GM10266 (cell line): ENCODE measurements around the gene KIAA1671.

Experiments
- DNase-seq: peaks from one replicate; pipeline ENCODE4 v3.0.0; 2012; ENCODE audit errors: extremely low spot score
- CTCF ChIP-seq: IDR thresholded peaks from 2 replicates; pipeline ENCODE4 v1.5.1; 2012; ENCODE audit warnings: mild to moderate bottlenecking, low read depth; ENCODE audit not compliant: control insufficient read depth, insufficient read depth; ENCODE audit errors: missing control alignments

KIAA1671 gene

GRCh38 chr22:25077056-25077455 is 124.5 kb downstream of the KIAA1671 start:
- no peak for TF ChIP-seq CTCF
- DNase-seq = no peak

GRCh38 chr22:25077964-25078363 is 125.4 kb downstream of the KIAA1671 start:
- DNase-seq = no peak
- no peak for TF ChIP-seq CTCF

GRCh38 chr22:25078591-25078990 is 126.1 kb downstream of the KIAA1671 start:
- TF ChIP-seq CTCF = no peak
- DNase-seq = no peak

- no peak for TF ChIP-seq CTCF
- DNase-seq = no peak
Observed at GRCh38 chr22:25080855-25081254, 128.3 kb downstream of the KIAA1671 start.

GRCh38 chr22:25081409-25081824 is 128.9 kb downstream of the KIAA1671 start:
- TF ChIP-seq CTCF = peak; percentile 61

GRCh38 chr22:25082096-25082495 is 129.6 kb downstream of the KIAA1671 start:
- TF ChIP-seq CTCF = no peak

More at GRCh38 chr22:25081409-25081824, 128.9 kb downstream of the KIAA1671 start:
- DNase-seq = peak; percentile 59

GRCh38 chr22:25083056-25083806 is 130.7 kb downstream of the KIAA1671 start:
- DNase-seq = no peak
- no peak for TF ChIP-seq CTCF

More at GRCh38 chr22:25082096-25082495, 129.6 kb downstream of the KIAA1671 start:
- DNase-seq = no peak
